SK-N-MC (cell line): ENCODE results near the gene ZBTB21.

Source experiments
- EZH2 ChIP-seq: fragments of 200-600 bp; sonication (generic); IDR thresholded peaks from one replicate; pipeline ENCODE4 v1.6.1; 2017; ENCODE audit warnings: antibody characterized with exemption
- POLR2AphosphoS5 ChIP-seq: IDR thresholded peaks from 2 replicates; pipeline ENCODE4 v1.6.1; 2012; ENCODE audit warnings: mild to moderate bottlenecking, low read depth, low read length, borderline replicate concordance

GRCh38 chr21:42042651-42043050 lies 32.5 kb upstream of the ZBTB21 start:
- no peak for TF ChIP-seq EZH2
- no peak for TF ChIP-seq POLR2AphosphoS5
